H1 (cell line): ENCODE measurements around the gene C2orf66. TPM values are rescaled to one million over a fixed set of nuclear protein-coding genes. Genes with fewer than 3 reads are reported as not detected.

Experiments
- CBX5 ChIP-seq: fragments of 300-800, 300-1000 bp; sonication (generic); IDR thresholded peaks from 2 replicates; pipeline ENCODE4 v1.7.1; 2016; ENCODE audit warnings: antibody characterized with exemption, low read length, low read depth
- CEBPB ChIP-seq: IDR thresholded peaks from 2 replicates; pipeline ENCODE4 v1.6.1; 2012; ENCODE audit warnings: low read depth, low read length
- CHD7 ChIP-seq: fragments of 300-600 bp; sonication (generic); IDR thresholded peaks from 2 replicates; pipeline ENCODE4 v1.7.1; 2012; ENCODE audit warnings: low read length, moderate library complexity, mild to moderate bottlenecking, inconsistent platforms; ENCODE audit not compliant: insufficient replicate concordance
- KDM1A ChIP-seq: fragments of 200-600, 300-600 bp; sonication (generic); IDR thresholded peaks from 2 replicates; pipeline ENCODE4 v1.7.1; 2016; ENCODE audit warnings: mild to moderate bottlenecking, low read length, borderline replicate concordance
- KDM4A ChIP-seq: IDR thresholded peaks from one replicate; pipeline ENCODE4 v1.7.1; 2012; ENCODE audit warnings: low read depth, mild to moderate bottlenecking, moderate library complexity, low read length, inconsistent platforms; ENCODE audit not compliant: severe bottlenecking
- POU5F1 ChIP-seq: IDR thresholded peaks from 2 replicates; pipeline ENCODE4 v1.6.1; 2011; ENCODE audit warnings: low read depth, mild to moderate bottlenecking, low read length, moderate library complexity
- RBBP5 ChIP-seq: IDR thresholded peaks from 2 replicates; pipeline ENCODE4 v1.7.1; 2012; ENCODE audit warnings: low read depth, mild to moderate bottlenecking, inconsistent platforms, low read length, moderate library complexity, borderline replicate concordance
- SRF ChIP-seq: IDR thresholded peaks from 2 replicates; pipeline ENCODE4 v1.6.1; 2011; ENCODE audit warnings: mild to moderate bottlenecking, low read depth, low read length, moderate library complexity
- TAF7 ChIP-seq: optimal IDR thresholded peaks from 2 replicates; pipeline ENCODE3; 2011; ENCODE audit warnings: low read depth, mild to moderate bottlenecking, inconsistent platforms, low read length, moderate library complexity, borderline replicate concordance
- USF2 ChIP-seq: IDR thresholded peaks from 2 replicates; pipeline ENCODE4 v1.6.1; 2011; ENCODE audit warnings: low read length, improper control_type of control experiment
- polyA plus RNA-seq, 7 experiments: library from polyadenylated mRNA; depleted of rRNA in 3 of 7; stranded (reverse) in 5 of 7; unstranded in 2 of 7; fragments of >200 nt in 5 of 7; fragments of 200-250 nt in 2 of 7; gene quantifications; 1 replicate in 5 of 7; 2 replicates in 1 of 7; 4 replicates in 1 of 7; pipeline versions ENCODE4 v1.2.1 to v1.2.3, GENCODE V29; 2011 to 2013; ENCODE audit warnings: missing spikeins in 2 of 7, mixed read lengths in 2 of 7
- total RNA-seq: library from RNA; stranded (reverse); fragmentation: NEBNext Ultra II Directional; extraction: Animal tissue kit (Norgen Biotek cat#: 25700); gene quantifications from 2 replicates; pipeline ENCODE4 v1.2.1, GENCODE V29; 2021

Gene C2orf66
- total and polyA plus RNA-seq, 2 of the 8 experiments (the other 6 are each of a cell fraction or from before 2014, with no cell fraction given): not detected

GRCh38 chr2:196804381-196804780, 4.8 kb downstream of the C2orf66 start (continued):
- TF ChIP-seq CHD7: no peak
- TF ChIP-seq POU5F1: no peak
- no peak for TF ChIP-seq KDM4A
- TF ChIP-seq TAF7: no peak
- no peak for TF ChIP-seq USF2
- no peak for TF ChIP-seq RBBP5
- no peak for TF ChIP-seq KDM1A
- no peak for TF ChIP-seq CBX5
- no peak for TF ChIP-seq SRF
- no peak for TF ChIP-seq CEBPB
